Aorta (tissue), 5 donors: ENCODE results near the gene PLD5. TPM values are rescaled to one million over a fixed set of nuclear protein-coding genes. Genes with fewer than 3 reads are reported as not detected.
A peak's percentile ranks its signal among the peaks of the same experiment; 100 is the strongest.
"Not testable (repeated sequence)": the region's sequence is repeated elsewhere in the genome, so short reads cannot be mapped to it uniquely, and the experiment has no call there.

ENCODE experiments used
- ATAC-seq: fragments of 200-7000 bp; cut with Tn5 transposase; one replicate; pipeline ENCODE4 v1.9.1; 2022; ENCODE audit warnings: moderate library complexity; ENCODE audit not compliant: low FRiP score
- DNase-seq, 2 donors: peaks; one replicate each; pipeline ENCODE4 v3.0.0-alpha.2; 2020
- H3K27ac ChIP-seq, 2 donors: one replicate each; pipeline ENCODE4 v1.5.1; 2013; ENCODE audit warnings: low read length in 2 of 2, mild to moderate bottlenecking in 2 of 2, moderate library complexity in 2 of 2, control low read depth in 1 of 2, inconsistent platforms in 1 of 2, low read depth in 1 of 2
- H3K27me3 ChIP-seq, 2 donors: one replicate each; pipeline ENCODE4 v1.6.1; 2013; ENCODE audit warnings: control low read depth in 1 of 2, low read length in 1 of 2, mild to moderate bottlenecking in 1 of 2, moderate library complexity in 1 of 2; ENCODE audit not compliant: insufficient read depth in 2 of 2, control insufficient read depth in 1 of 2
- H3K36me3 ChIP-seq, 2 donors: one replicate each; pipeline ENCODE4 v1.6.1; 2013; ENCODE audit warnings: control low read depth in 1 of 2, low read length in 1 of 2, mild to moderate bottlenecking in 1 of 2; ENCODE audit not compliant: insufficient read depth in 2 of 2, control insufficient read depth in 1 of 2
- H3K4me1 ChIP-seq, 2 donors: one replicate each; pipeline ENCODE4 v1.6.1; 2013; ENCODE audit warnings: low read length in 2 of 2, control low read depth in 1 of 2, mild to moderate bottlenecking in 1 of 2, moderate library complexity in 1 of 2; ENCODE audit not compliant: insufficient read depth in 2 of 2, control insufficient read depth in 1 of 2
- H3K4me3 ChIP-seq, 2 donors: one replicate each; pipeline ENCODE4 v1.5.1; 2013; ENCODE audit warnings: low read length in 2 of 2, control low read depth in 1 of 2, mild to moderate bottlenecking in 1 of 2
- H3K9me3 ChIP-seq: one replicate; pipeline ENCODE4 v1.6.1; 2013; ENCODE audit warnings: mild to moderate bottlenecking, low read length; ENCODE audit not compliant: control insufficient read depth
- WGBS, 2 donors: extraction: QIAGEN DNeasy Blood & Tissue Kit; methylation state at CpG; one replicate each; pipeline ENCODE4 v1.1.7; 2013; 5-methylcytosine and 5-hydroxymethylcytosine counted together
- intact Hi-C, 2 donors: fragments of 100-400 bp; cut with DNase I; formaldehyde crosslinking; loops; one replicate each; pipeline versions ENCODE4 v1.14.2 to v1.15.0; 2022
- polyA plus RNA-seq, 2 donors: library from polyadenylated mRNA; stranded (reverse); fragments of 200-250 nt; gene quantifications; one replicate each; pipeline ENCODE4 v1.2.3, GENCODE V29; 2013
- total RNA-seq, 2 donors: library from RNA; stranded (reverse); fragmentation: NEBNext Ultra II Directional; extraction: Animal tissue kit (Norgen Biotek cat#: 25700); gene quantifications; one replicate each; pipeline ENCODE4 v1.2.1, GENCODE V29; 2021
- donor health status: healthy with polysubstance abuse.
- donor health status: Bipolar disorder and iron deficiency.
- donor health status: DM: no; HTN: no; CAD: no.
- donor health status: DM: no; HTN: no; CAD: no.
- donor health status: DM: yes; HTN: yes; CAD: no.

Gene PLD5
- total and polyA plus RNA-seq, 4 donors = 4.5 to 18.1 (median 10.1) TPM

DNA sequence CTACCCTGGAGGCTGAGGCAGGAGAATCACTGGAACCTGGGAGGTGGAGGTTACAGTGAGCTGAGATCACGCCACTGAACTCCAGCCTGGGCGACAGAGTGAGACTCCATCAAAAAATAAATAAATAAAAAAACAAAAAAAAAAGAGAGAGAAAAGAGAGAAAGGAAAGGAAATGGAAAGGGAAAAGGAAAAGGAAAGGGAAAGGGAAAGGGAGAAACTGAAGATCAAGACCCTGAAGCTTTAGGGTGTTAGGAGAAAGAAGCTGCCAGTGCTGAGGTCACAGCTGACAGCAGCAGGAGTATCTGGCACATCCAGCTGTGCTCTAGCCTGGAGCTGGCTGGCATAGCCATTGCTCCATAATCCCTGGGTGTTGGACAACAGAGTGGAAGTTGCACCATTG is 257.5 kb downstream of the PLD5 start:
- H3K9me3 ChIP-seq, H3K27me3 ChIP-seq, H3K36me3 ChIP-seq, H3K4me1 ChIP-seq, H3K27ac ChIP-seq, intact Hi-C loops, DNase-seq, ATAC-seq, H3K4me3 ChIP-seq: not testable (repeated sequence)
- 97 to 98% methylated on average over 2 of the region's 2 CpGs for WGBS, 2 donors

DNA sequence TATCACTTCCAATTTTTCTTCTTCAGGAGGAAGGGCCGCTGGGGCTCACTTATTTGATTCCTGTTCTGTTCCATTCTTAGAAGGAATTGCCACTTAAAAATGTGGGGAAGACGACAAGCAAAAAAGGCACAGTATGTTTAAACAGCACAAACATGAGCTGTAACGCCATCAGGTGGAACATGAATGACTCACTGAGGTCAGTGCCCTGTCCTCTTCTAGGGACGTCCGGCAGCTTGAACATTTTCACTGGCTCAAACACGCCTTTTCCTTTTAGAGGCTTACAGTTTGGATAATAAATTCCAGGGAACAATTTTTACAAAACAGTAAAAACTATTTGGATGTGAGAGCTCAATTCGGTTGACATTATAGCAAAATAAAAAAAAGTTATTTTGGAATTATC is 260.1 kb downstream of the PLD5 start:
- H3K4me3 ChIP-seq, intact Hi-C loops, H3K36me3 ChIP-seq, H3K4me1 ChIP-seq, ATAC-seq, H3K27me3 ChIP-seq, H3K27ac ChIP-seq, DNase-seq, H3K9me3 ChIP-seq: not testable (repeated sequence)
- 66 to 72% methylated on average over 6 of the region's 7 CpGs for WGBS, 2 donors

DNA sequence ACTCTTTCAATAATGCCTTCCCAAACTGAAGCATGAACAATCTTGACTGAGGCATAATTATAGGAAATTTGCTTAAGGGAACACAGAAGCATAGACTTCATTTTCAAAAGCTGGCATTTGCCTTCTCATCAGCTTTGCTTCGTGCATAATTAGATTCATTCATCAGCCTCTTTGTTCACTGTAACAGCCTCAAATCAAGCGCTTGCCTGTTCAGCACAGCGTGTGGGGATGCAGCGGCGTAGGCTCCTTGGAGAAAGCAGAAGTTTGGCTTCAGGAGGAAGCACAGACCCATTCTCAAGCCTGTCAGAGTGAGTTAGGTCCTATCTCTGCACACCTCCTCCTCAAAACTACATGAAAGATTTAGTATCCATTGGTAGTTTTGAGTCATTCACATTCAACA is 279.2 kb downstream of the PLD5 start:
- 80 to 84% methylated on average over 5 of the region's 5 CpGs for WGBS, 2 donors
- H3K27ac ChIP-seq = no peak overlapping the region
- no peaks in the 10 kb centered on the region for H3K4me1 ChIP-seq
- H3K36me3 ChIP-seq = peaks cover 0 to 3% of the 10 kb centered on the region in 2 donors
- no peak for DNase-seq
- H3K4me3 ChIP-seq = no peak overlapping the region
- no peaks in the 10 kb centered on the region for H3K9me3 ChIP-seq
- ATAC-seq = no peak
- intact Hi-C loops = no loop called here
- H3K27me3 ChIP-seq = no peaks in the 10 kb centered on the region

DNA sequence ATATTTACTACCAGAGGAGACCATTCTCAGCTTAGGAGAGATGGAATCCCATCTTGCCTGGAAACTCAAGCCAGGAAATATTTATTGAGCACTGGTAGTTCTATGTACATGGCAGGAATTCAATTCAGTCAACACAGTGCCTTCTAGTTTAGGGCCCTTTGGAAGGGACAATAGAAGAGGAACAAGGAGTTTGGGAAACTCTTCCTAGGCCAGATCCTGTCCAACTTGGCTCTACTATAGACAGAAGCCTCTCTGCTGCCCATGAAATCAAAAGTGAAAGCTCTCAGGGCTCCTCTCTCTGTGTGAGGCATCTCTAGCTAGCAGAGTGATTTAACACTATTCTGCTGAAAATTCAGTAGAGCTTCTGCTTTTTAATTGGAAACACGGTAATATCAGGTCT is 281.0 kb downstream of the PLD5 start:
- ATAC-seq = peak; percentile 50
- H3K27ac ChIP-seq = no peak overlapping the region
- WGBS, 2 donors = 67 to 70% methylated on average over 1 of the region's 1 CpG
- intact Hi-C loops = no loop called here
- H3K27me3 ChIP-seq = no peaks in the 10 kb centered on the region
- H3K36me3 ChIP-seq = peaks cover 0 to 3% of the 10 kb centered on the region in 2 donors
- no peaks in the 10 kb centered on the region for H3K9me3 ChIP-seq
- no peak for DNase-seq
- H3K4me3 ChIP-seq = no peak overlapping the region
- no peaks in the 10 kb centered on the region for H3K4me1 ChIP-seq

DNA sequence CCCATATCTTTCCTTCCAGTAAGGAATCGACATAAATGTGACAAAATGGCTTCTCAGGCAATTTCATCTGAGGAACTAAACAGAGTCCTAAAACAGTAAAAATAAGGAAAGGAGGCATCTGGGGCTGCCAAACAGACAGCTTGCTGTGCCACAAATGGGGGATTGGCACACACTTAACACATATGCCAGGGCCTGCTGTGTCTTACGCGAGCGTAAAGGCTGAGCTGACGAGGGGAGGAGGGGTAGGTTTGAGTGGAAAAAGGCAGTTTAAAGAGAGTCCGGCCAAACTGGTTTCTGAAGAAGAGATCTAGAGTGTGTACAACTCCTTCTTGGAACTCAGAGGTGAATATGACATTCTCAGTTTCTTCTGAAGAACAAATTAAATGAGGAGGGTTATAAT is 281.5 kb downstream of the PLD5 start:
- Histone ChIP-seq H3K9me3 (peaks cover 1% of the 10 kb centered on the region), H3K27ac (no peak overlapping the region), H3K27me3 (no peaks in the 10 kb centered on the region), H3K4me1 (no peaks in the 10 kb centered on the region), H3K4me3 (no peak overlapping the region), H3K36me3 (peaks cover 0 to 3% of the 10 kb centered on the region in 2 donors)
- DNase-seq = no peak
- intact Hi-C loops = no loop called here
- 79 to 85% methylated on average over 6 of the region's 6 CpGs for WGBS, 2 donors
- ATAC-seq = no peak

DNA sequence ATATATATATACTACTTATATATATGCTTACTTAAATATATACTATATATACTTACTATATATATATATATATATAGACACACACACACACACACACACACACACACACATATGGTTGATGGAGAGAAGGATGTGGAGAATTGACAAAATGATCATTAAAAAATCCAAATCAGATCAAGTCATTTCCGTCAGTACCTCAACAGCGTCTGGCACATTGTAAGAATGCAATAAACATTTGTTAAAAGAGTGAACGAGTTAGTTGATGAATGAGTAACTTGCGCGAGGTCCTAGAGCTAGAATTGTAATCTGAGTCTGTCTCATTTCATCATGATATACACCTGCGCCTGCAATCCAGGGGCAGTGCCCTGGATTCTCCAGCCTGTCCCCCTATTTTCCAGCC is 282.6 kb downstream of the PLD5 start:
- H3K9me3 ChIP-seq = peaks cover 1% of the 10 kb centered on the region
- intact Hi-C loops = no loop called here
- DNase-seq (no peak), ATAC-seq (no peak)
- 85 to 94% methylated on average over 6 of the region's 6 CpGs for WGBS, 2 donors
- H3K4me1 ChIP-seq = no peaks in the 10 kb centered on the region
- no peak overlapping the region for H3K27ac ChIP-seq
- H3K36me3 ChIP-seq = peaks cover 0 to 3% of the 10 kb centered on the region in 2 donors
- H3K4me3 ChIP-seq = no peak overlapping the region
- no peaks in the 10 kb centered on the region for H3K27me3 ChIP-seq

DNA sequence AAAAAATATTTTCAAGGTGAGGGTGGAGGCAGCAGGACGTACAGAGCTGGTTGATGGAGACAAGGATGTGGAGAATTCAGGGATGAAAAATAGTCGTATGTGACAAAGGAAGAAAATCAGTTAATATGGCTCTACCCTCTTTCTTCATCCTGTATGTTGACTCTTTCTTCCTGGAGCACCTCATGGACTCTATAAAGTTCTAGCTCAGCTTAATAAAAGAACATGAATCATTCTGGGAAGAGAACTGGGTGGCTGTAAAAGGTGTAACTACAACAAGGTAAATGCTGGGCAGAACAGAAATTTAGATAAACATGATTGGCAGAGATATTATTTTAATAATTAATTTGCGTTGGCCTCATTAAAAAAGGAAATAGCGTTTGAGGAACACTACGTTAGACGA is 283.8 kb downstream of the PLD5 start:
- WGBS, 2 donors = 91 to 94% methylated on average over 6 of the region's 6 CpGs
- Histone ChIP-seq H3K9me3 (peaks cover 1% of the 10 kb centered on the region), H3K36me3 (peaks cover 0 to 3% of the 10 kb centered on the region in 2 donors), H3K4me1 (no peaks in the 10 kb centered on the region), H3K4me3 (no peak overlapping the region), H3K27me3 (no peaks in the 10 kb centered on the region), H3K27ac (no peak overlapping the region)
- no peak for DNase-seq
- no peak for ATAC-seq
- intact Hi-C loops = no loop called here

DNA sequence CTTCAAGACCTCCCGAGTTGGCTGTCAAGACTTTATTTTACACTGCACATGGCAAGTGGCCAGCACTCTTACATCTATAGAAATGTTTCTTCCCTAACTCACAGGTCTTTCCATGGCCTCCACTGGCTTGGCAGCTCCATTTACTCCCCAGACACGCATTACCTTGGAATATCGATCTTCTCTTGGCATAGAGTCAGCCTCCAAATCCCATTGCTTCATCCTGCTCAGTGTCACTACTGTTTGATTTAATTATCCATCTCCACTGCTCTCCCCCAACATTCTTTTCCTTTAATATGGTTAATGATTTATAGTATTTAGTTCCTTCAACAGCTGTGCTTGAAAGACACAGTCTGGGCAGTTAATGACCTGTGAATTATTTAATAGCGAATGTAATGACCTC is 284.4 kb downstream of the PLD5 start:
- Histone ChIP-seq H3K27ac (no peak overlapping the region), H3K4me3 (no peak overlapping the region), H3K9me3 (peaks cover 1% of the 10 kb centered on the region), H3K27me3 (no peaks in the 10 kb centered on the region), H3K36me3 (peaks cover 0 to 5% of the 10 kb centered on the region in 2 donors), H3K4me1 (no peaks in the 10 kb centered on the region)
- intact Hi-C loops = no loop called here
- no peak for ATAC-seq
- DNase-seq = no peak
- WGBS, 2 donors = 68 to 70% methylated on average over 4 of the region's 4 CpGs

DNA sequence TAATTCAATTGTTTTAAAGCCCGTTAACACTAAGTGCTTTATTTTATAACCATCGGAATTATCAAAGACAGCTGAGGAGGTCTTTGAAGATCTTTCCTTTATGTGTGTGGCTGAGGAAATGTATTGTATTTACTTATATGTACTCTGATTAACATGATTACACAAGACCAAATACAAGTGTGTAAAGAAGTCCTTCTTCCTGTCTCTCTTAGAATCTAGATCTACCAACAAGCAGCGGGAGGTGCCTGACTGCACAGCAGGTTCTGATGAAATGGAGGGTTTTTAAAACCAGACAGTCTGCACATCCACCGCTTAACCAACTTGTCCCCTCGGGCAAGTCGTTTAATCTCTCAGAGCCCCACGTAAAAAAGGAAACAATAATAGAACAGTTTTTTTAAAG is 285.1 kb downstream of the PLD5 start:
- WGBS, 2 donors = 85 to 87% methylated on average over 7 of the region's 7 CpGs
- H3K4me3 ChIP-seq = no peak overlapping the region
- DNase-seq = no peak

More for the DNA sequence above, 285.1 kb downstream of the PLD5 start:
- no peaks in the 10 kb centered on the region for H3K4me1 ChIP-seq
- H3K27me3 ChIP-seq = no peaks in the 10 kb centered on the region
- peaks cover 1% of the 10 kb centered on the region for H3K9me3 ChIP-seq
- H3K27ac ChIP-seq = no peak overlapping the region
- peaks cover 4 to 5% of the 10 kb centered on the region in 2 donors for H3K36me3 ChIP-seq
- no peak for ATAC-seq
- intact Hi-C loops = no loop called here
